Neural cell (in vitro differentiated cells): Measurements from ENCODE around the gene C1QTNF3.

ENCODE experiments used
- EP300 ChIP-seq: fragments of 450-650 bp; conservative IDR thresholded peaks from 2 replicates; pipeline ENCODE4 v1.6.1; 2014; ENCODE audit warnings: antibody characterized with exemption, mild to moderate bottlenecking, moderate library complexity; ENCODE audit not compliant: poor library complexity, severe bottlenecking
- EZH2 ChIP-seq: fragments of 200-600, 300-800 bp; shearing (Covaris generic), sonication (generic); IDR thresholded peaks from 2 replicates; pipeline ENCODE4 v1.6.1; 2014; ENCODE audit warnings: antibody characterized with exemption, low read length, borderline replicate concordance, mild to moderate bottlenecking; ENCODE audit not compliant: insufficient read depth, poor library complexity, severe bottlenecking
- POLR2AphosphoS5 ChIP-seq: IDR thresholded peaks from 2 replicates; pipeline ENCODE4 v1.6.1; 2012
- TAF1 ChIP-seq: IDR thresholded peaks from 2 replicates; pipeline ENCODE4 v1.6.1; 2012; ENCODE audit warnings: low read depth
- TF ChIP-seq, protein P1 (sequence below): fragments of 450-650 bp; IDR thresholded peaks from 2 replicates; pipeline ENCODE4 v1.5.1; 2014; ENCODE audit warnings: antibody characterized with exemption, mild to moderate bottlenecking, moderate library complexity; ENCODE audit not compliant: poor library complexity, severe bottlenecking

DNA sequence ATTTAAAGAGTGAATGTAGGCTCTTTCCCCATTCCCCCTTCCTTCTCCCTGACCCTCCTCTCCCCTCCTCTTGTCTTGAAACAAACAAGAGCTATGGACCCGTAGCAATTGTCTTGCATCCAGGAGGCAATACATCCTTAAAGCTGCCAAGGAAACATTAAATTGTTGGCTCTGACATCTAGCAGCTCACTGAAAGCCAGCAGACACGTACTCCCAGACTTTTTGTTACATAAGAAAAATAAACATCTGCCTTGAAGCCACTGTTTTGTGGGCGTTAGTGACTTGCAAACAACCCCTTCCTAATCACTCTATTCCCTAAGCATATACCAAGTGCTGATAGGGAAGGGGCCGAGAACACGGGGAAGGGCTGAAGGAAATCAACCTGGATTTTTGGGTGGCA, 67.2 kb downstream of the C1QTNF3 start:
- TF ChIP-seq, protein P1, sequence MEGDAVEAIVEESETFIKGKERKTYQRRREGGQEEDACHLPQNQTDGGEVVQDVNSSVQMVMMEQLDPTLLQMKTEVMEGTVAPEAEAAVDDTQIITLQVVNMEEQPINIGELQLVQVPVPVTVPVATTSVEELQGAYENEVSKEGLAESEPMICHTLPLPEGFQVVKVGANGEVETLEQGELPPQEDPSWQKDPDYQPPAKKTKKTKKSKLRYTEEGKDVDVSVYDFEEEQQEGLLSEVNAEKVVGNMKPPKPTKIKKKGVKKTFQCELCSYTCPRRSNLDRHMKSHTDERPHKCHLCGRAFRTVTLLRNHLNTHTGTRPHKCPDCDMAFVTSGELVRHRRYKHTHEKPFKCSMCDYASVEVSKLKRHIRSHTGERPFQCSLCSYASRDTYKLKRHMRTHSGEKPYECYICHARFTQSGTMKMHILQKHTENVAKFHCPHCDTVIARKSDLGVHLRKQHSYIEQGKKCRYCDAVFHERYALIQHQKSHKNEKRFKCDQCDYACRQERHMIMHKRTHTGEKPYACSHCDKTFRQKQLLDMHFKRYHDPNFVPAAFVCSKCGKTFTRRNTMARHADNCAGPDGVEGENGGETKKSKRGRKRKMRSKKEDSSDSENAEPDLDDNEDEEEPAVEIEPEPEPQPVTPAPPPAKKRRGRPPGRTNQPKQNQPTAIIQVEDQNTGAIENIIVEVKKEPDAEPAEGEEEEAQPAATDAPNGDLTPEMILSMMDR: no peak
- no peak for TF ChIP-seq EZH2
- TF ChIP-seq TAF1: no peak
- no peak for TF ChIP-seq EP300
- no peak for TF ChIP-seq POLR2AphosphoS5
